Immature natural killer cell (primary cell): ENCODE measurements around the gene MBD2. TPM values are rescaled to one million over a fixed set of nuclear protein-coding genes. Genes with fewer than 3 reads are reported as not detected.
"Not testable (repeated sequence)": the region's sequence is repeated elsewhere in the genome, so short reads cannot be mapped to it uniquely, and the experiment has no call there.

Source experiments
- DNase-seq, 3 donors: peaks; one replicate each; pipeline ENCODE4 v3.0.0; 2022; ENCODE audit warnings: mixed read lengths in 1 of 3
- H3K27ac Mint-ChIP-seq, 6 donors: one replicate each; pipeline ENCODE4 v1.8.0; 2020; ENCODE audit warnings: mixed read lengths in 6 of 6, mild to moderate bottlenecking in 5 of 6, inconsistent platforms in 4 of 6, moderate library complexity in 3 of 6
- H3K27me3 Mint-ChIP-seq, 3 donors: one replicate each; pipeline ENCODE4 v1.8.0; 2020 to 2021; ENCODE audit warnings: low read depth in 3 of 3, mild to moderate bottlenecking in 3 of 3, mixed read lengths in 3 of 3, moderate library complexity in 3 of 3, inconsistent platforms in 1 of 3
- H3K36me3 Mint-ChIP-seq, 3 donors: one replicate each; pipeline ENCODE4 v1.8.0; 2020; ENCODE audit warnings: mixed read lengths in 3 of 3, inconsistent platforms in 2 of 3, mild to moderate bottlenecking in 2 of 3
- H3K4me1 Mint-ChIP-seq, 2 donors: one replicate each; pipeline ENCODE4 v1.8.0; 2020; ENCODE audit warnings: inconsistent platforms in 2 of 2, mild to moderate bottlenecking in 2 of 2, mixed read lengths in 2 of 2, moderate library complexity in 1 of 2
- H3K4me3 Mint-ChIP-seq, 5 donors: one replicate each; pipeline ENCODE4 v1.8.0; 2020; ENCODE audit warnings: mild to moderate bottlenecking in 5 of 5, mixed read lengths in 5 of 5, inconsistent platforms in 3 of 5, moderate library complexity in 3 of 5
- H3K9me3 Mint-ChIP-seq, 6 donors: one replicate each; pipeline ENCODE4 v1.8.0; 2020; ENCODE audit warnings: mild to moderate bottlenecking in 6 of 6, mixed read lengths in 6 of 6, inconsistent platforms in 4 of 6, moderate library complexity in 3 of 6
- polyA plus RNA-seq, 3 donors: library from polyadenylated mRNA; unstranded; fragments of 300-500 nt; fragmentation: Illumina TruSeq; gene quantifications; one replicate each; pipeline ENCODE4 v1.2.3, GENCODE V29; 2021

MBD2 gene
- polyA plus RNA-seq, 3 donors from 2014 or later: 3.7 to 8.1 (median 7.8) TPM

DNA sequence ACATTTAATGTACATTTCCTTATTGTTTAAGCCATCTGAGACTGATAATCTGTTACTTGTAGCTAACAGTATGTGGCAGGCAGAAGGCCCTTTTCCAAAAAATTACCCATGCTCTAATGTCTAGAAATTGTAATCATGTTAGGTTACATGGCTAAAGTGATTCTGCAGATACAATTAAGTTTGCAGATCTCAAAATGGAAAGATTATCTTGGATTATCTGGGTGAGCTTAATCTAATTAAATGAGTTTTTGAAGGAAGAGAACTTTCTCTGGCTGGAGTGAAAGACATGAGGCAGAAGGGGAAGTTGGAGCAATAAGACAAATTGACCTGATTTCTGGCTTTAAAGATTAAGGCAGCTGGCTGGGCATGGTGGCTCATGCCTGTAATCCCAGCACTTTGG lies 76.3 kb downstream of the MBD2 start:
- peaks cover 16 to 31% (median 19%) of the 10 kb centered on the region in 3 donors for H3K36me3 Mint-ChIP-seq
- H3K27me3 Mint-ChIP-seq: peaks cover 0 to 3% (median 0%) of the 10 kb centered on the region in 3 donors
- H3K4me1 Mint-ChIP-seq: peaks cover 4 to 10% of the 10 kb centered on the region in 2 donors
- no peak overlapping the region for H3K4me3 Mint-ChIP-seq
- H3K27ac Mint-ChIP-seq: no peak overlapping the region
- peaks cover 0 to 1% (median 0%) of the 10 kb centered on the region in 6 donors for H3K9me3 Mint-ChIP-seq
- no peak for DNase-seq

DNA sequence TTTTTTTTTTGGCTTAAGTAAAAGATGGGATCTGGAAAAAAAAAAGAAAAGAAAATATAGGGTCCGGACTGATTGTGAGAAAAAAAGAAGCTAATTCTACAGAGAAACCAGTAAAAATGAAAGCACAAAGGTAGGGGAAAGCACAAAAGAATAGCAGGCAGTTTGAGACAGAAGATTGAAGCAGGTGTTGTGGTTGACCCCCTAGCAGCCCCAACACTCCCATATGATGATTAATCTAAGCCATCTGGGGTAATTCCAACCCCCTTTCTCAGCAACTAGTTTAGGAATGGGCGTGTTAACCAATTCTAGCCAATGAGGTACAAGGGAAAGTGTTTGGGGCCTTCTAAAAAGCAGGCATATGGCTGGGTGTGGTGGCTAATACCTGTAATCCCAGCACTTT lies 77.0 kb downstream of the MBD2 start:
- H3K36me3 Mint-ChIP-seq: peaks cover 14 to 32% (median 15%) of the 10 kb centered on the region in 3 donors
- DNase-seq: no peak
- no peak overlapping the region for H3K4me3 Mint-ChIP-seq
- H3K27ac Mint-ChIP-seq: peak overlapping the region in 1 of 6 donors; percentile 33
- peaks cover 4 to 10% of the 10 kb centered on the region in 2 donors for H3K4me1 Mint-ChIP-seq
- peaks cover 0 to 1% (median 0%) of the 10 kb centered on the region in 6 donors for H3K9me3 Mint-ChIP-seq
- peaks cover 0 to 3% (median 0%) of the 10 kb centered on the region in 3 donors for H3K27me3 Mint-ChIP-seq

DNA sequence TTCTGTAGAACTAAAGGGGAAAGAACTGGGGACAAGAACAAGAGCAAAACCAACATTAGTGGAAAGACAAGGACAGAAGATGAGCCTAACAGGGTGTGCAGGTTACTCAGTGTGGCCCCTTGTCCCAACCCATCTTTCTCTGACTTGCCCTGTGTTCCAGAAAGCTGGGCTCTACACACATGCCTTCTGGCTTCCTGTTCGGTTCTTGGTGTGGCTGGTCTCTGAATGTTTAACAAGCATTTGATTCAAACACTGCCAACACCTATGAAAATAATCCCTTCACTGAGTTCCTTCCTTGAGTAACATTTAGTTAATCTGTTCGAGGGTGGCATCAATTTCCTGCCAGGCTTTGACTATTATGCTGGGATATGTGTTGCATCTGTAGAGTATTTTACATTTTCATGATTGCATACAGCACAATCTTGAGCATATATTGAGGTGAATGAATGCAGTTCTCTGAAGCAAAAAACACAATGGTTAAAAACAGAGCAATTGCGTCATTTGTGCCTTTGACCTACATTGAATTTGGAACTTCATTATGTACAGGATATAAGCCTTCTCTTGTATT lies 83.3 kb downstream of the MBD2 start:
- no peaks in the 10 kb centered on the region for H3K4me1 Mint-ChIP-seq
- peaks cover 32 to 35% (median 32%) of the 10 kb centered on the region in 3 donors for H3K36me3 Mint-ChIP-seq
- no peak overlapping the region for H3K4me3 Mint-ChIP-seq
- no peak overlapping the region for H3K27ac Mint-ChIP-seq
- peaks cover 0 to 4% (median 2%) of the 10 kb centered on the region in 3 donors for H3K27me3 Mint-ChIP-seq
- peaks cover 1 to 17% (median 5%) of the 10 kb centered on the region in 6 donors for H3K9me3 Mint-ChIP-seq
- no peak for DNase-seq

DNA sequence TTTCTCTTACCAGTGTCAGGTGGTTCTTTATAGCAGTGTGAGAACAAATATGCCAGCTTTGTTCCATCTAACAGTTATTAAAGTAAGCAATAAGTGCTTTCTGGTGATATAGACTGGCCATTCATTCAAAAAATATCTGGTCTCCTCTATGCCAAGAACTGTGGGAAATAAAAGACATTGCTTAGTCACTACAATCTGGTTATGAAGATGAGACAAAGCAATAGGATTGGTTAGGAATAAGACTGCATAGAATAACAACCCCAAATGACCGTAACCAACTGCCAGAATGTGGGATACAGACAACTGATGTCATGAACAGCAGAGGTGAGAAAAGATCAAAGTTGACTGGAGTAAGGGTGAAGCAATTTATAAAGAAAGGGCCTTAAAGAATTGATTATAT lies 83.8 kb downstream of the MBD2 start:
- peaks cover 0 to 4% (median 2%) of the 10 kb centered on the region in 3 donors for H3K27me3 Mint-ChIP-seq
- no peak overlapping the region for H3K27ac Mint-ChIP-seq
- H3K36me3 Mint-ChIP-seq: peaks cover 32 to 36% (median 32%) of the 10 kb centered on the region in 3 donors
- DNase-seq: no peak
- peaks cover 1 to 17% (median 5%) of the 10 kb centered on the region in 6 donors for H3K9me3 Mint-ChIP-seq
- no peaks in the 10 kb centered on the region for H3K4me1 Mint-ChIP-seq
- H3K4me3 Mint-ChIP-seq: peak overlapping the region in 1 of 5 donors; percentile 10

DNA sequence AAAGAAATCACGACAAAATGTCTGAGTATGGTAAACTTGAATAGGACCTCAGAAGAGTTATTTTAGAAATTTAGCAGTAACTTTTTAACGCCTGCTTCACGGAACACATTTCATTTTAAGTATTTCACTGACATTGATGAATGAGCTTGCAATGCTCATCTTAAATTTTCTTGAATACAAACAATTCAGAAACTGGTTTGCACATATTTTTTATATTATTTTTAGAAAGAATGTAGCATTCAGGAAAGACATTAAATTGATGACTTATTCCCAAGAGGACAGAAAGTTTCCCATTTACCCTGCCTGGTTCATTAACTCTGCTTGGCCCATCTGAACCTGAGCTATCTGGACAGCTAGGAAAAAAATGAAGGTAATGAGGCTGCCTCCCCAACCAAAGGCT lies 89.3 kb downstream of the MBD2 start:
- peaks cover 0 to 12% (median 5%) of the 10 kb centered on the region in 6 donors for H3K9me3 Mint-ChIP-seq
- H3K4me1 Mint-ChIP-seq: no peaks in the 10 kb centered on the region
- H3K27me3 Mint-ChIP-seq: peaks cover 0 to 2% (median 0%) of the 10 kb centered on the region in 3 donors
- no peak overlapping the region for H3K27ac Mint-ChIP-seq
- no peak overlapping the region for H3K4me3 Mint-ChIP-seq
- H3K36me3 Mint-ChIP-seq: peaks cover 15 to 18% (median 16%) of the 10 kb centered on the region in 3 donors
- DNase-seq: no peak

DNA sequence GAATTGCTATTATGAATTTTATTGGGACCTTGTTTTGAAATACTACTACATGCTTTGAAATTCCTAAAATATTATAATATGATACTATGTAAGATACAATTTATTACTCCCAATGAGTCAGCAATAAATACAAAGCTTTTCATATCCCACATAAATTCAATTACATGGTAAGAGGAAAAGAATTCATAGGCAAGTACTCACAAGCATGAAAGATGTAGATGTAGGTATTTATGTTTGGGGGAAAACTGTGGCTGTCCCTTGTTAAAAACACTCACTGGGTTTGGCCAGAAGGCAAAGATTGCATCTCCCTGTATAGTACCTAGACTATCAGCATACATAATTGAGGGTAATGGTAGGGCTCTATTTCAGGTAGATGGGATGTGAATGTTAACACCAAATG lies 90.4 kb downstream of the MBD2 start:
- Mint-ChIP-seq H3K27ac (no peak overlapping the region), H3K9me3 (peaks cover 0 to 10% (median 4%) of the 10 kb centered on the region in 6 donors), H3K4me3 (no peak overlapping the region), H3K36me3 (peaks cover 11 to 14% (median 12%) of the 10 kb centered on the region in 3 donors), H3K4me1 (peaks cover 0 to 9% of the 10 kb centered on the region in 2 donors), H3K27me3 (no peaks in the 10 kb centered on the region)
- no peak for DNase-seq

DNA sequence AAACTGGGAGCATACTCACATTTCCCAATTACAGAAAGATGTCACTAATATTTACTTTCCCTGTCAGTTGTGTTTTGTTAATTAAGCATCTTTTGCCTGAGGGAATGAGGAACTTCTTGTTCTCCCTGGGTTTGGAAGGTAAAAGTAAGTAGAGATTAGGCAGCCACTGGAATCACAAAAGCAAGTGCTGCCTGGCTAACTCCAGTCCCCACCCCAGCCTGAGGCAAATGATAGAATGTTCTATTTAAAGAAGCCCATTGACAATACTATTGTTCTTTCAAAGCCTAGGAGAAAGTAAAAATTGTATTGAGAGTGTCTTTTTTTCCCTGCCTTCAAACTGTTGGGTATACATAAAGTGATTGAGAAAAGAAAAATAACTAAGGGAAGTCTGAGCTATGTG lies 93.8 kb downstream of the MBD2 start:
- Mint-ChIP-seq H3K27me3 (no peaks in the 10 kb centered on the region), H3K4me3 (no peak overlapping the region), H3K27ac (no peak overlapping the region), H3K4me1 (peaks cover 0 to 9% of the 10 kb centered on the region in 2 donors), H3K36me3 (peaks cover 0 to 3% (median 0%) of the 10 kb centered on the region in 3 donors), H3K9me3 (no peaks in the 10 kb centered on the region)
- DNase-seq: no peak

DNA sequence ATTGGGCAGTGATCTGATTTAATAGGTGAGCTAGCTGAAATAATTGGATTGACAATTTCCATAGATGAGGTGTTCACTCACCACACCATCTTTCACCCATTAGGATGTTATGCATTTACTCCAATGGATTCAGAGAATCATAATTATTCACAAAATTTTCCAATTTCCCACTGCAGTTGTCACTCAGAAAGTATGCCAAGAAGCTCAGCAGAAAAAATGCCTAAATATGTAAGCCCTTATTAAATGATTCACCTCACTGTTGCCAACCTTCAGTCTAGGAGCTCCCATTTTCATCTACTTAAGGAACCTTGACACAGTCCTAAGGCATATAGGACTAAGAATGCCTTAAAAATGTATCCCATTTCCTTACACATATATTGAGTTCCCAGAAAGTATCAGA lies 94.3 kb downstream of the MBD2 start:
- Mint-ChIP-seq H3K36me3 (peaks cover 0 to 3% (median 0%) of the 10 kb centered on the region in 3 donors), H3K27ac (no peak overlapping the region), H3K4me1 (peaks cover 0 to 9% of the 10 kb centered on the region in 2 donors), H3K27me3 (no peaks in the 10 kb centered on the region), H3K4me3 (no peak overlapping the region), H3K9me3 (no peaks in the 10 kb centered on the region)
- DNase-seq: no peak

DNA sequence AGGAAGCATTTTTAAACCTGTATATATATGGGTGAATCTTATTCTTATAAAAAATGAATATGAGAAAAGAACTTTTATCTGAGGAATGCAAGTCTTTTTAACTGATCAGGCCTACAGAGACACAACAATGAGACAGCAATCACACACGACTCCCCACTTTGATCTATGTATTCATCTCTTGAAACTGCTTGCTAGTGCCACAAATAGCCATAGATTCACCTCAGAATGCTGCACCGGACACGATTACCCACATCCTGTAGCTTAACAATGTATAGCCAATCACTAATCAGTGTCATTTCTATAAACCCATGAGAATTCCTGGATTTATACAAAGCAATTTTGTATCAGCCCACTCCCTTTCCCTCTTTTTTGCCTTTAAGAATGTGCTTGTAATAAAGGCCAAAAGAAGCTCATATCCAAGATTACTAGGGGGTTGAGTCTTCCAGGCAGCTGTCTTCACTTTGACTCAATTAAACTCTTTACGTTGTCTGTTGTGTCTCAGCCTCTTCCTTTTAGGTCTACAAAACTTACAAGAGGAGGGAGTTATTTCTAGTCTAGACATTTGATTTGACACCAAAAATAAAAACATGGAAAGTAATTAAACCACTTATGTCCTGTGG lies 94.9 kb downstream of the MBD2 start:
- H3K36me3 Mint-ChIP-seq: peaks cover 0 to 5% (median 0%) of the 10 kb centered on the region in 3 donors
- no peak for DNase-seq
- H3K4me1 Mint-ChIP-seq: peaks cover 0 to 9% of the 10 kb centered on the region in 2 donors
- H3K4me3 Mint-ChIP-seq: no peak overlapping the region
- no peaks in the 10 kb centered on the region for H3K9me3 Mint-ChIP-seq
- H3K27me3 Mint-ChIP-seq: no peaks in the 10 kb centered on the region
- H3K27ac Mint-ChIP-seq: no peak overlapping the region

DNA sequence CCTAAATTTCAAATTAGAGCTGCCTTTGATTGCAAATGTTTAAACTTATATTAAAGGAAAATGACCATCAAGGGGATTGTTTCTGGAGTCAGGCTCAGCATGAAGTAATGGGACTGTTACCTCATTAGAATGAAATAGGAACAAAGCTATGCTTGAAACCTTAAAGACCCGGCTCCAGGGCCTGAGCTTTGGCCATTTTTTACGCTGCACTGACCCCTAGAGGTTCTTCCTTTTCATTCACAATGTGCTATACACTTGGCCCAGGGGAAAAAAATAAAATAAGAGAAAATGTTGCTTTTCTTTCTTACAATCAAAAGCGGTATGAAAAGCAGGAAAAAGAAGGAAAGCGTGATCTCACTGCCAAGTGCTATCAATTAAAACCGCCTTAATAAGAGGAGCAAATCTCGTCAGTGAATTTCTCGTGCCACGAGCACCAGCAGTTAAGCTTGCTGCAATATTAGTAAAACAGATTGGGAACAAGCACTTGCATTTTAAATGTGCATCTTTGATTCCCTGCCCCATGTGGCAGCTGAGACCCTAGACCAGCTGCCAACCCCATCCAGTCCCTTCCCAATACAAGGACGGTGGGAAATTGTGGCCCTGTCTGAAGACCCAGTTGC lies 96.6 kb downstream of the MBD2 start:
- no peaks in the 10 kb centered on the region for H3K9me3 Mint-ChIP-seq
- H3K27ac Mint-ChIP-seq: no peak overlapping the region
- H3K27me3 Mint-ChIP-seq: no peaks in the 10 kb centered on the region
- peaks cover 0 to 9% of the 10 kb centered on the region in 2 donors for H3K4me1 Mint-ChIP-seq
- H3K36me3 Mint-ChIP-seq: peaks cover 0 to 6% (median 0%) of the 10 kb centered on the region in 3 donors
- no peak overlapping the region for H3K4me3 Mint-ChIP-seq
- no peak for DNase-seq

DNA sequence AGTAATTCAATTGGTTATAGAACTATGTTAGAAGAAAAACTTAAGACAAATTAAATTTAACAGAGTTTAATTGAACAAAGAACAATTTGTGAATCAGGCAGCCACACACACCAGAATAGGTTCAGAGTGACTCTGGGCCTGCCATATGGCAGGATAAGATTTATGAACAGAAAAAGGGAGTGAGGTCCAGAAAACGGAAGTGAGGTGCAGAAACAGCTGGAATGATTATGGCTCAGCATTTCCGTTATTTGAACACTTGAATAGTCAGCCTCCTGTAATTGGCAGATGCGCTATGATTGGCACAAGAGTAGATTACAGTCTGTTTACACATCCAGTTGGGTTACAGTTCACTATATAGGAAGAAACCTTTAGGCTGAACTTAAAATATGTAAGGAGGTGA lies 99.0 kb downstream of the MBD2 start:
- H3K36me3 Mint-ChIP-seq: peaks cover 0 to 6% (median 0%) of the 10 kb centered on the region in 3 donors
- peaks cover 0 to 9% of the 10 kb centered on the region in 2 donors for H3K4me1 Mint-ChIP-seq
- no peak for DNase-seq
- H3K27ac Mint-ChIP-seq: no peak overlapping the region
- H3K27me3 Mint-ChIP-seq: no peaks in the 10 kb centered on the region
- H3K9me3 Mint-ChIP-seq: no peaks in the 10 kb centered on the region
- no peak overlapping the region for H3K4me3 Mint-ChIP-seq

DNA sequence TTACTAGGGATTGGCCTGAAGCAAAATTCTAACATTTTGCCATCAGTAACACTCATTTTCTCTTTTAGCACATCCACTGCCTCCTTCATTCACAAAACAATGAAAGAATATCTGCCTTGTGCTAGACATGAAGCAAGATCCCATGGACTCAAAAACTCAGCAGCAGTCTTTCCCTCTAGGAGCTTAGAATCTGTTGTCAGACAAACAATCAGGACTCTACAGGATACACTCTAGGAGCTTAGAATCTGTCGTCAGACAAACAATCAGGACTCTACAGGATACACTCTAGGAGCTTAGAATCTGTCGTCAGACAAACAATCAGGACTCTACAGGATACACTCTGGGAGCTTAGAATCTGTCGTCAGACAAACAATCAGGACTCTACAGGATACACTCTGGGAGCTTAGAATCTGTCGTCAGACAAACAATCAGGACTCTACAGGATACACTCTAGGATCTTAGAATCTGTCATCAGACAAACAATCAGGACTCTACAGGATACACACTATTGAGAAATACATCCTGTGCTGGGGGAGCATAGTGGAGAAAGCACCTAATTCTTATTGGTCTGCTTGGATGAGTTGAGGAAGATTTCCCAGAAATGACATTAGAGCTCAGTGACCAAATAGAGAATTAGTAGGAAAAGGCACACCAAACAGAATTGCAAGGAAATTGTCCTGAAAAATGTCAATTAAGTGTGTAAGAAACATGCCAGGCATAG lies 100.6 kb downstream of the MBD2 start:
- not testable (repeated sequence) for H3K4me3 Mint-ChIP-seq, H3K4me1 Mint-ChIP-seq, H3K27ac Mint-ChIP-seq, H3K9me3 Mint-ChIP-seq, DNase-seq, H3K27me3 Mint-ChIP-seq, H3K36me3 Mint-ChIP-seq

DNA sequence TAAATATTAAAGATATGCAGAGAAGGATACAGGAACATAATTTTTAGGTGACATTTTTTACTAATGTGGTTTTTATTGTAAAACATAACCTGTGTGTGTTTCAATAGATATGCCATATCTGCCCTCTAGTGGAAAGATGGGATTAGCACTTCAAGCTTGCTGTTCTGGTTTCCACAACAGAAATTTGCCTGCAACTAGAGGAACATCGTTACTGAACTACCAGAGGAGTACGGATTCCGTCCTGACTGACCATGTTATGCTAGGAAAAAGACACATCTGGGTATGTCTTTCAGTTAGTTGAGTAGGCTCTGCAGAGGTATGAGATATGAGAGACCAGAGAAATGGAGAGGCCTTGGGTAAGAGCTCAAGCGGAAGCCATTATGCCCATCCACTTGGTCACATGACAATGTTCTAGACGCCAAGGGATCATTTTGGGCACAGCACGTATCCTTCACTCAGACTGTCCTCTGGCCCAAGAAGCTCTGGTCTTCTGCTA lies 104.9 kb downstream of the MBD2 start:
- Mint-ChIP-seq H3K4me1 (peaks cover 0 to 2% of the 10 kb centered on the region in 2 donors), H3K9me3 (no peaks in the 10 kb centered on the region), H3K27me3 (no peaks in the 10 kb centered on the region), H3K36me3 (peaks cover 0 to 2% (median 0%) of the 10 kb centered on the region in 3 donors), H3K4me3 (peak overlapping the region in 2 of 5 donors; percentile 23 to 44), H3K27ac (no peak overlapping the region)
- DNase-seq: peak in 2 of 3 donors; percentile 7 to 16
